Left renal cortex interstitium (tissue), 4 donors: ENCODE results near the gene RTP3. TPM values are rescaled to one million over a fixed set of nuclear protein-coding genes. Genes with fewer than 3 reads are reported as not detected.
"Not testable (repeated sequence)": the region's sequence is repeated elsewhere in the genome, so short reads cannot be mapped to it uniquely, and the experiment has no call there.

Experiments
- DNase-seq, 4 donors: peaks; one replicate each; pipeline ENCODE4 v3.0.0-alpha.2; 2013; ENCODE audit warnings: low read depth in 4 of 4, low spot score in 2 of 4, missing footprints in 1 of 4
- polyA plus RNA-seq, 4 donors: library from polyadenylated mRNA; unstranded; fragments of 120-200 nt; gene quantifications; one replicate each; pipeline ENCODE4 v1.2.1, GENCODE V29; 2013; ENCODE audit not compliant: insufficient read length in 4 of 4

The RTP3 gene
- polyA plus RNA-seq, 4 donors, result not detected

GRCh38 chr3:46542801-46543201, 45.0 kb downstream of the RTP3 start:
- DNase-seq, result no peak

GRCh38 chr3:46544771-46545503, 47.2 kb downstream of the RTP3 start:
- no peak for DNase-seq

GRCh38 chr3:46545818-46546630, 48.2 kb downstream of the RTP3 start:
- no peak for DNase-seq

- no peak for DNase-seq
Measured at GRCh38 chr3:46546896-46547440, 49.2 kb downstream of the RTP3 start.

GRCh38 chr3:46548611-46549010, 50.8 kb downstream of the RTP3 start:
- DNase-seq, result not testable (repeated sequence)

- DNase-seq, result no peak
Measured at GRCh38 chr3:46549408-46549904, 51.7 kb downstream of the RTP3 start.

- DNase-seq, result no peak
Measured at GRCh38 chr3:46549989-46550388, 52.2 kb downstream of the RTP3 start.

Other genes starting within 250 kb of the RTP3 start
- gene CCR2, start 143.9 kb upstream of the RTP3 start, polyA plus RNA-seq, result 1 to 10 TPM in 3 of 4 donors, under 1 TPM in 1; 0.51 to 1.9 (median 1.7) TPM
- gene CCR5, start 127.0 kb upstream of the RTP3 start, polyA plus RNA-seq, result under 1 TPM; 0.17 to 0.48 (median 0.43) TPM
- gene CCRL2, start 90.7 kb upstream of the RTP3 start, polyA plus RNA-seq, result 1 to 10 TPM in 2 of 4 donors, under 1 TPM in 2; 0.81 to 1.2 (median 1.00) TPM
- 1 to 10 TPM; 1.6 to 3.6 (median 2.6) TPM for gene LTF, start 33.1 kb upstream of the RTP3 start, polyA plus RNA-seq
- gene LRRC2, start 68.3 kb downstream of the RTP3 start, polyA plus RNA-seq, result 1 to 10 TPM; 1.7 to 2.5 (median 2.2) TPM
- under 1 TPM in 2 of 4 donors, not detected in 2; 0.11 to 0.14 TPM for gene FAM240A, start 114.5 kb downstream of the RTP3 start, polyA plus RNA-seq
- gene ALS2CL, start 195.7 kb downstream of the RTP3 start, polyA plus RNA-seq, result 10 to 100 TPM in 3 of 4 donors, 1 to 10 TPM in 1; 7.6 to 18.0 (median 14.2) TPM
- gene TMIE, start 203.4 kb downstream of the RTP3 start, polyA plus RNA-seq, result 1 to 10 TPM in 3 of 4 donors, under 1 TPM in 1; 0.73 to 1.2 (median 1.1) TPM
- gene PRSS50, start 219.9 kb downstream of the RTP3 start, polyA plus RNA-seq, result 1 to 10 TPM; 1.1 to 5.8 (median 2.5) TPM